ENCODE data around the gene CFAP45. TPM values are rescaled to one million over a fixed set of nuclear protein-coding genes. Genes with fewer than 3 reads are reported as not detected.
A peak's percentile ranks its signal among the peaks of the same experiment; 100 is the strongest.

The CFAP45 gene
- total RNA-seq, 1 experiment from 2014 or later: 0.40 TPM

- BruUV-seq (replicated peaks): no TSS peak
- Mint-ChIP-seq H3K27ac (ENCODE audit: low read depth, unreplicated experiment) (no peak overlapping the region), H3K36me3 (ENCODE audit: insufficient read depth, unreplicated experiment) (no peaks in the 10 kb centered on the region), H3K4me1 (ENCODE audit: insufficient read depth, unreplicated experiment) (peaks cover 14% of the 10 kb centered on the region), H3K9me3 (ENCODE audit: unreplicated experiment) (no peaks in the 10 kb centered on the region), H3K4me3 (ENCODE audit: unreplicated experiment) (no peak overlapping the region), H3K27me3 (ENCODE audit: insufficient read depth, unreplicated experiment) (no peaks in the 10 kb centered on the region)
- no peak for DNase-seq (ENCODE audit: unreplicated experiment)
- POLR2A ChIA-PET: interaction anchor here (0.6 to 6.1 kb wide), 7 partner anchors 10 to 246 kb away, joined by 3 to 82 read pairs (median 3); partner anchors contain the start of gene DUSP23
- CTCF ChIA-PET: interaction anchor here (0.6 to 9.4 kb wide), 12 partner anchors 8 to 732 kb away, joined by 3 to 164 read pairs (median 6); partner anchors contain the start of genes FCRL6 and TAGLN2
- intact Hi-C loops (cut with micrococcal nuclease): no loop called here
- no peak for TF ChIP-seq CTCF (IDR thresholded peaks at IDR 0.05; ENCODE audit: unreplicated experiment)
Observed at GRCh38 chr1:159879136-159879535, 20.8 kb downstream of the CFAP45 start.

- BruUV-seq (replicated peaks): no TSS peak
Observed at GRCh38 chr1:159877695-159878444, 22.1 kb downstream of the CFAP45 start.

GRCh38 chr1:159873530-159874143, 26.3 kb downstream of the CFAP45 start:
- Mint-ChIP-seq H3K27ac (ENCODE audit: low read depth, unreplicated experiment) (no peak overlapping the region), H3K4me3 (ENCODE audit: unreplicated experiment) (no peak overlapping the region), H3K9me3 (ENCODE audit: unreplicated experiment) (no peaks in the 10 kb centered on the region), H3K27me3 (ENCODE audit: insufficient read depth, unreplicated experiment) (no peaks in the 10 kb centered on the region), H3K4me1 (ENCODE audit: insufficient read depth, unreplicated experiment) (peaks cover 32% of the 10 kb centered on the region), H3K36me3 (ENCODE audit: insufficient read depth, unreplicated experiment) (no peaks in the 10 kb centered on the region)
- DNase-seq (ENCODE audit: unreplicated experiment): no peak
- intact Hi-C loops (cut with micrococcal nuclease): no loop called here
- no peak for TF ChIP-seq CTCF (IDR thresholded peaks at IDR 0.05; ENCODE audit: unreplicated experiment)
- ChIA-PET POLR2A (interaction anchor here (0.6 to 9.6 kb wide), 4 partner anchors 20 to 430 kb away, joined by 3 to 80 read pairs (median 3); no protein-coding TSS in a partner anchor), CTCF (interaction anchor here (0.6 to 10.4 kb wide), 10 partner anchors 17 to 1308 kb away, joined by 3 to 164 read pairs (median 4); no protein-coding TSS in a partner anchor)
- BruUV-seq (replicated peaks): no TSS peak

More at GRCh38 chr1:159877695-159878444, 22.1 kb downstream of the CFAP45 start:
- Mint-ChIP-seq H3K4me1 (ENCODE audit: insufficient read depth, unreplicated experiment) (peaks cover 14% of the 10 kb centered on the region), H3K4me3 (ENCODE audit: unreplicated experiment) (no peak overlapping the region), H3K27me3 (ENCODE audit: insufficient read depth, unreplicated experiment) (no peaks in the 10 kb centered on the region), H3K36me3 (ENCODE audit: insufficient read depth, unreplicated experiment) (no peaks in the 10 kb centered on the region), H3K27ac (ENCODE audit: low read depth, unreplicated experiment) (no peak overlapping the region), H3K9me3 (ENCODE audit: unreplicated experiment) (no peaks in the 10 kb centered on the region)
- POLR2A ChIA-PET: interaction anchor here (2.6 to 6.1 kb wide), 3 partner anchors 8 to 26 kb away, joined by 9 to 82 read pairs (median 53); no protein-coding TSS in a partner anchor
- DNase-seq (ENCODE audit: unreplicated experiment): peak; percentile 71
- CTCF ChIA-PET: interaction anchor here (0.6 to 9.4 kb wide), 9 partner anchors 13 to 1179 kb away, joined by 3 to 164 read pairs (median 6); partner anchors contain the start of gene FCRL6
- intact Hi-C loops (cut with micrococcal nuclease): no loop called here
- TF ChIP-seq CTCF (IDR thresholded peaks at IDR 0.05; ENCODE audit: unreplicated experiment): no peak

GRCh38 chr1:159872891-159873290, 27.1 kb downstream of the CFAP45 start:
- no peak overlapping the region for H3K4me3 Mint-ChIP-seq (ENCODE audit: unreplicated experiment)
- no peaks in the 10 kb centered on the region for H3K36me3 Mint-ChIP-seq (ENCODE audit: insufficient read depth, unreplicated experiment)
- ChIA-PET POLR2A (interaction anchor here (9.6 kb wide), 1 partner anchor 19 kb away, joined by 80 read pairs; no protein-coding TSS in a partner anchor), CTCF (interaction anchor here (0.6 to 10.4 kb wide), 10 partner anchors 8 to 1308 kb away, joined by 3 to 146 read pairs (median 4); no protein-coding TSS in a partner anchor)
- no peak for DNase-seq (ENCODE audit: unreplicated experiment)
- no peaks in the 10 kb centered on the region for H3K9me3 Mint-ChIP-seq (ENCODE audit: unreplicated experiment)
- no TSS peak for BruUV-seq (replicated peaks)
- peaks cover 31% of the 10 kb centered on the region for H3K4me1 Mint-ChIP-seq (ENCODE audit: insufficient read depth, unreplicated experiment)
- H3K27ac Mint-ChIP-seq (ENCODE audit: low read depth, unreplicated experiment): no peak overlapping the region
- intact Hi-C loops (cut with micrococcal nuclease): no loop called here
- TF ChIP-seq CTCF (IDR thresholded peaks at IDR 0.05; ENCODE audit: unreplicated experiment): no peak
- H3K27me3 Mint-ChIP-seq (ENCODE audit: insufficient read depth, unreplicated experiment): no peaks in the 10 kb centered on the region

Measured in MCF 10A (cell line).